OCI-LY1 (cell line): ENCODE results near the gene NAV2.

Experiments used
- H2AFZ ChIP-seq: fragments of 200-600 bp; sonication (generic), shearing (Covaris generic); 2 replicates; pipeline ENCODE4 v1.6.0; 2014; ENCODE audit warnings: antibody characterized with exemption, mild to moderate bottlenecking, low read length
- H3F3A ChIP-seq: fragments of 200-600 bp; sonication (generic), shearing (Covaris generic); 2 replicates; pipeline ENCODE4 v1.6.0; 2014; ENCODE audit warnings: mild to moderate bottlenecking, antibody characterized with exemption, low read length, moderate library complexity; ENCODE audit not compliant: insufficient read depth
- H3K27ac ChIP-seq: fragments of 200-600 bp; sonication (generic); 2 replicates; pipeline ENCODE4 v1.5.1; 2014; ENCODE audit warnings: low read length, mixed run types, mild to moderate bottlenecking, low read depth; ENCODE audit not compliant: poor library complexity, severe bottlenecking
- H3K27me3 ChIP-seq: fragments of 200-600 bp; sonication (generic); 2 replicates; pipeline ENCODE4 v1.6.0; 2014; ENCODE audit warnings: antibody characterized with exemption, mild to moderate bottlenecking, low read length, moderate library complexity; ENCODE audit not compliant: insufficient read depth
- H3K36me3 ChIP-seq: fragments of 200-600 bp; sonication (generic); 2 replicates; pipeline ENCODE4 v1.6.1; 2014; ENCODE audit warnings: mild to moderate bottlenecking, antibody characterized with exemption, low read length, moderate library complexity, mixed read lengths; ENCODE audit not compliant: insufficient read depth
- H3K4me1 ChIP-seq: fragments of 200-600 bp; sonication (generic); 2 replicates; pipeline ENCODE4 v1.5.1; 2014; ENCODE audit warnings: mild to moderate bottlenecking, low read length, moderate library complexity; ENCODE audit not compliant: insufficient read depth, severe bottlenecking
- H3K4me2 ChIP-seq: fragments of 200-600 bp; sonication (generic), shearing (Covaris generic); 2 replicates; pipeline ENCODE4 v1.6.1; 2014; ENCODE audit warnings: low read length
- H3K4me3 ChIP-seq: fragments of 200-600 bp; sonication (generic); 2 replicates; pipeline ENCODE4 v1.5.1; 2014; ENCODE audit warnings: low read length, low read depth, mild to moderate bottlenecking, mixed read lengths; ENCODE audit not compliant: poor library complexity, severe bottlenecking
- H3K79me2 ChIP-seq: fragments of 200-600 bp; shearing (Covaris generic); 2 replicates; pipeline ENCODE4 v1.6.1; 2016; ENCODE audit warnings: mixed run types, low read length, mixed read lengths; ENCODE audit not compliant: insufficient read depth
- H3K9ac ChIP-seq: fragments of 200-600 bp; sonication (generic), shearing (Covaris generic); 2 replicates; pipeline ENCODE4 v1.6.1; 2014; ENCODE audit warnings: mild to moderate bottlenecking, low read length, mixed read lengths
- H3K9me2 ChIP-seq: fragments of 200-600 bp; sonication (generic), shearing (Covaris generic); 2 replicates; pipeline ENCODE4 v1.6.1; 2014; ENCODE audit warnings: low read depth, mild to moderate bottlenecking, low read length, mixed read lengths
- H3K9me3 ChIP-seq: fragments of 200-600 bp; shearing (Covaris generic); 2 replicates; pipeline ENCODE4 v1.6.1; 2014; ENCODE audit warnings: low read length, mixed read lengths
- H4K20me1 ChIP-seq: fragments of 200-600 bp; sonication (generic), shearing (Covaris generic); 2 replicates; pipeline ENCODE4 v1.6.0; 2016; ENCODE audit warnings: mild to moderate bottlenecking, low read length; ENCODE audit not compliant: insufficient read depth
- EZH2 ChIP-seq: fragments of 200-600 bp; sonication (generic), shearing (Covaris generic); IDR thresholded peaks from 2 replicates; pipeline ENCODE4 v1.8.0; 2017; ENCODE audit warnings: borderline replicate concordance, mixed run types, mild to moderate bottlenecking, antibody characterized with exemption, low read length, moderate library complexity, mixed read lengths
- TF ChIP-seq, protein P1 (sequence below): fragments of 200-600 bp; sonication (generic), shearing (Covaris generic); IDR thresholded peaks from 2 replicates; pipeline ENCODE4 v1.5.1; 2017; ENCODE audit warnings: mild to moderate bottlenecking, antibody characterized with exemption, low read length, moderate library complexity, mixed read lengths

NAV2 gene

DNA sequence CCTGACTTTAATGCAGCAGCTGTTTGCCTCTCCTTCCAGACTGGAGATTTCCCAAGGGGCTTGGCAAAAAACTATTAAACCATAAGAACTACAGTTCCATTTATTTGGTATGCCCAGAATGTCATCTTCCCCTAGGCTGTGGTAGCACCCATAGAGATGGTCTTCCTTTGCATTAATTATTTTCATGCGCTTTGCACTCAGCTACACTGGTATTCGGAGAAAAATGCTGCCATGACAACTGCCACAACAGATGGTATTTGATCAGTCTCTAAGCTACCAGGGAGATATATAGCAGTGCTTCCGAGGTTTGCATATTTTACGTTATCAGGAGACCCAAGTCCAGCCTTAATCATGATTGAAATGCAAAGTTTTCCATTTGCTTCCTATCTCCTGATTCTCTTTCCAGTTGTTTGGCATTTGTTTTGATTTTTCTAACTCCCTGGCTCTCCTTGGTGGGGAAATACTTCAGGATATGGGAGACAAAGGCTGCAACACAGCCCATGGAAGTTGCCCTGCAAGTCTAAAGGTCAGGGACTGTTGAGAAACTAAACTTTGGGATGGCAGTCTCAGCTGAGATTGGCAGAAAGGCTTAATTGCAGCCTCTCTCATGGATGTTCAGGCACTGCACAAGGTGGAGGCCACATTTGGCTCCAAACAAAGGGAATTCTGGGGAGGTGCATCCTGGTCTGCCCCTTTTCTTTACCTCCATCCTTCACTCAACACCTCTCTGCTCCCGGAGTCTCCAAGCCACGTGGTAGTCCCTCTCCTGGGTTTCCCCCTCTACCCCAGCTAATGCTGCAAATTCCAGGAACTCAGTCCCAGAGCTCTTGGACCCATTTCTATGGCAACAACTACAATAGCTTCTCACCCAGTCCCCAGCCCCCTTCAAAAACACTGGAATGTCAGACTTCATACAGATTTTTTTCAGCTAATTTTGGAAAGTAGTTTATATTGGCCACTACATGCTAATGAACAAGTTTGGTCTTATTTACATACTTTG lies 151.8 kb downstream of the NAV2 start:
- Histone ChIP-seq H3K36me3 (no peaks in the 10 kb centered on the region), H3K9me3 (no peaks in the 10 kb centered on the region), H3K27ac (no peak overlapping the region), H2AFZ (no peak overlapping the region), H3K4me2 (no peak overlapping the region), H3K9ac (no peak overlapping the region), H3K79me2 (no peaks in the 10 kb centered on the region), H4K20me1 (no peaks in the 10 kb centered on the region), H3K4me1 (no peaks in the 10 kb centered on the region), H3K4me3 (no peak overlapping the region), H3K9me2 (no peaks in the 10 kb centered on the region), H3K27me3 (no peaks in the 10 kb centered on the region), H3F3A (no peaks in the 10 kb centered on the region)
- TF ChIP-seq, protein P1, sequence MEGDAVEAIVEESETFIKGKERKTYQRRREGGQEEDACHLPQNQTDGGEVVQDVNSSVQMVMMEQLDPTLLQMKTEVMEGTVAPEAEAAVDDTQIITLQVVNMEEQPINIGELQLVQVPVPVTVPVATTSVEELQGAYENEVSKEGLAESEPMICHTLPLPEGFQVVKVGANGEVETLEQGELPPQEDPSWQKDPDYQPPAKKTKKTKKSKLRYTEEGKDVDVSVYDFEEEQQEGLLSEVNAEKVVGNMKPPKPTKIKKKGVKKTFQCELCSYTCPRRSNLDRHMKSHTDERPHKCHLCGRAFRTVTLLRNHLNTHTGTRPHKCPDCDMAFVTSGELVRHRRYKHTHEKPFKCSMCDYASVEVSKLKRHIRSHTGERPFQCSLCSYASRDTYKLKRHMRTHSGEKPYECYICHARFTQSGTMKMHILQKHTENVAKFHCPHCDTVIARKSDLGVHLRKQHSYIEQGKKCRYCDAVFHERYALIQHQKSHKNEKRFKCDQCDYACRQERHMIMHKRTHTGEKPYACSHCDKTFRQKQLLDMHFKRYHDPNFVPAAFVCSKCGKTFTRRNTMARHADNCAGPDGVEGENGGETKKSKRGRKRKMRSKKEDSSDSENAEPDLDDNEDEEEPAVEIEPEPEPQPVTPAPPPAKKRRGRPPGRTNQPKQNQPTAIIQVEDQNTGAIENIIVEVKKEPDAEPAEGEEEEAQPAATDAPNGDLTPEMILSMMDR: no peak
- TF ChIP-seq EZH2: no peak

DNA sequence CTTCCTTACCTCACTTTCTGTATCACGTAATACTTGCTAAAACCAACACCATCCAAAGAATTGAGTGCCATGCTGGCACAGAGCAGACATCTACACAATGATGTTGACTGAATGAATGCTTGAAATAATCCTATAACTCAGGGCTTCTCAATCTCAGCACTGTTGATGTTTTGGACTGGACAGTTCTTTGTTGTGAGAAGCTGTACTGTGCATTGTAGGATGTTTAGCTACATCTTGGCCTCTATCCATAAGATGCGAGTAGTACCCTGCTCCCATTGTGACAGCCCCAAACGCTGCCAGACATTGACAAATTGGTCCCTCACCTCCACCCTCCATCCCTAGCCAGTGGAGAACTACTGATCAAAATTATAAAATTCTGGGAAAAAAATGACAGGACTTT lies 153.4 kb downstream of the NAV2 start:
- H3K27ac ChIP-seq: no peak overlapping the region
- H3K27me3 ChIP-seq: 0 out of 2 replicates have a peak, but pooled peaks cover 2% of the 10 kb centered on the region
- no peak overlapping the region for H3K4me3 ChIP-seq
- no peak for TF ChIP-seq EZH2
- TF ChIP-seq, protein P1: no peak
- H3K36me3 ChIP-seq: no peaks in the 10 kb centered on the region
- no peaks in the 10 kb centered on the region for H3F3A ChIP-seq
- H3K9ac ChIP-seq: no peak overlapping the region
- no peak overlapping the region for H2AFZ ChIP-seq
- no peaks in the 10 kb centered on the region for H3K9me3 ChIP-seq
- no peak overlapping the region for H3K4me2 ChIP-seq
- no peaks in the 10 kb centered on the region for H3K79me2 ChIP-seq
- H3K9me2 ChIP-seq: no peaks in the 10 kb centered on the region
- no peaks in the 10 kb centered on the region for H4K20me1 ChIP-seq
- H3K4me1 ChIP-seq: no peaks in the 10 kb centered on the region

DNA sequence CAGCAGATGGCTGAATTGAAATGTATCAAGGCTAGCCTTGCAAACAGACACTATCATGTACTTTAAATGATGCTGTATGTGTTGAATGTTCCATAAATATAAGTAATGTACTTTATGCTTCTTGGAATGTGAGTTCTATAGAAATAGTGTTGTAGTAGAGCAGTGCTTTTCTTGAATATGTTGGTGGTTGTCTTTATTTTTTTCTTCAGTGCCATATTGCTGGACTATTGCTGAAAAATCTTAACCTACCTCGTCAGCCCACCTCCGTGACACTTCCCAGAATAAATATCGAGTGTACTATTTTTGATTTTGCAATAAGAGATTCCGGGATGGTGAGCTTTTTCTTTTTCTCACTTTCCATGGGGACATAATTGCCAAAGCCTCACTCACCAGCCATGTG lies 153.9 kb downstream of the NAV2 start:
- no peaks in the 10 kb centered on the region for H3K4me1 ChIP-seq
- TF ChIP-seq, protein P1: no peak
- no peak for TF ChIP-seq EZH2
- no peaks in the 10 kb centered on the region for H3K9me3 ChIP-seq
- H3K9me2 ChIP-seq: no peaks in the 10 kb centered on the region
- H3K9ac ChIP-seq: no peak overlapping the region
- H3K79me2 ChIP-seq: no peaks in the 10 kb centered on the region
- H3K4me2 ChIP-seq: no peak overlapping the region
- H3K36me3 ChIP-seq: no peaks in the 10 kb centered on the region
- H3F3A ChIP-seq: no peaks in the 10 kb centered on the region
- 0 out of 2 replicates have a peak, but pooled peaks cover 6% of the 10 kb centered on the region for H3K27me3 ChIP-seq
- no peak overlapping the region for H3K27ac ChIP-seq
- no peak overlapping the region for H2AFZ ChIP-seq
- H3K4me3 ChIP-seq: no peak overlapping the region
- H4K20me1 ChIP-seq: no peaks in the 10 kb centered on the region
